ENCODE data around the gene PKHD1. TPM values are rescaled to one million over a fixed set of nuclear protein-coding genes. Genes with fewer than 3 reads are reported as not detected.

Gene PKHD1
- total RNA-seq: not detected

DNA sequence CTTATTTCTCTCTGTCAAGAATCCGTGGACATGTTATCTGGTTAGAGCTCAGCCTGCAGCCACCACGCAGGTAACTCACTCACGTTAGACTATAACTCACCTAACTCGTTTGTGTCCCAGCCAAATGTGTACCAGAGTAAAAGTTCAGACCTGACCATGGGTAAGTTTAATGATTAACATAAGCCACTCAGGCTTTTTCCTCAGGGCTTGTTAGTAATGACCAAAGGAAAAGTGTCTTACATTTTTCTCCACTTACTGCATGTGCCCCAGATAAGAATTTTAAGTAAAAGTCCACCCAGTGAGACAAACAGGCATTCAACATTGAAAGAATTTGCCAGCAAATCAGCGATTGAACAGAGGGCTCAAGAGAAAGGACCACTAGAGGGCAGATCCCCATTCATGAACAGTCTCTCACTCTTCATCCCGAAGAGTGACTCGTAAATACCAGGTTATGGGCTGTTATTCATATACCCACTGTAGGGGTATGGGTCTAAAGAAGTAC is at the start of gene PKHD1:
TSS of gene PKHD1 (minus strand) at position 116 of the 502 bp plus-strand sequence. CDS start 2,680 bp downstream, outside the sequence.
- Mint-ChIP-seq H3K4me1 (no peaks in the 10 kb centered on the region), H3K27me3 (peaks cover 7% of the 10 kb centered on the region), H3K27ac (no peak within 1 kb of the TSS), H3K36me3 (ENCODE audit: low read depth) (no peaks in the 10 kb centered on the region), H3K4me3 (no peak within 1 kb of the TSS), H3K9me3 (no peaks in the 10 kb centered on the region)
- ChIA-PET CTCF (no interaction called here), POLR2A (no interaction called here)
- no peak for DNase-seq

DNA sequence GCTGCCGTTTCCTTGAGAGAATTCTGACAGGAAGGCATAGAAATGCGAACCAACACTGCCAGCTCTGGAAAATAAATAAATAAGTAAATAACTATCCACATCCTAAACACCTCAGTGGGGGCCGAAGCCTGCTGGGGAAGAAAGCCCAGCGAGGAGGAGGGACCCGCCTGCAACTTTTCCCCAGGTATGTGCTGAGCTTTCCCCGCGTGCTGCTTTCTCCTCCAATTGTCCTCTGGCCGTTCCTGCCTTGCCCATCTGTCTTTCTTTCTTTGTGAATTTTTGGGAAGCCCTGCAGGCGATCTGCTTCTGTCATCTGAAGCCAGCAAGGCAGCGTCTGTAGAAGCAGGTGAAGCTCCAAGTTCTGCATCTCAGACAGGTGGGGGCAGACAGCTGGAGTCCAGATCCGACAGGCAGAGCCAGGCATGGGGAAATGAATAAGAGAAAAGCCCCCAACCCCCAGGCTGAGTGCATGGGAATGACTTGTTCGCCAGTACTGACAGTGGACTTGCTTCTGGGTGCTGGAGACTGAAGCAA is 49.6 kb upstream of the PKHD1 start:
- H3K27ac Mint-ChIP-seq: no peak overlapping the region
- no peak for DNase-seq
- ChIA-PET POLR2A (no interaction called here), CTCF (interaction anchor here (0.5 kb wide), 1 partner anchor 672 kb away, joined by 3 read pairs; no protein-coding TSS in a partner anchor)
- H3K4me3 Mint-ChIP-seq: no peak overlapping the region
- H3K36me3 Mint-ChIP-seq (ENCODE audit: low read depth): no peaks in the 10 kb centered on the region
- peaks cover 13% of the 10 kb centered on the region for H3K27me3 Mint-ChIP-seq
- H3K4me1 Mint-ChIP-seq: no peaks in the 10 kb centered on the region
- no peaks in the 10 kb centered on the region for H3K9me3 Mint-ChIP-seq

GRCh38 chr6:52136055-52136454 is 48.6 kb upstream of the PKHD1 start:
- H3K36me3 Mint-ChIP-seq (ENCODE audit: low read depth): no peaks in the 10 kb centered on the region
- ChIA-PET POLR2A (no interaction called here), CTCF (no interaction called here)
- H3K9me3 Mint-ChIP-seq: no peaks in the 10 kb centered on the region
- DNase-seq: no peak
- H3K4me3 Mint-ChIP-seq: no peak overlapping the region
- no peak overlapping the region for H3K27ac Mint-ChIP-seq
- H3K4me1 Mint-ChIP-seq: no peaks in the 10 kb centered on the region
- peaks cover 8% of the 10 kb centered on the region for H3K27me3 Mint-ChIP-seq

- CTCF ChIA-PET: no interaction called here
- DNase-seq: no peak
- H3K27ac Mint-ChIP-seq: no peak overlapping the region
- H3K27me3 Mint-ChIP-seq: peaks cover 6% of the 10 kb centered on the region
- no peaks in the 10 kb centered on the region for H3K4me1 Mint-ChIP-seq
- no peak overlapping the region for H3K4me3 Mint-ChIP-seq
- no peaks in the 10 kb centered on the region for H3K9me3 Mint-ChIP-seq
- H3K36me3 Mint-ChIP-seq (ENCODE audit: low read depth): no peaks in the 10 kb centered on the region
- POLR2A ChIA-PET: no interaction called here
Observed at GRCh38 chr6:52135217-52135616, 47.8 kb upstream of the PKHD1 start.

GRCh38 chr6:52134011-52134410 is 46.6 kb upstream of the PKHD1 start:
- no peak overlapping the region for H3K27ac Mint-ChIP-seq
- no peak for DNase-seq
- no peaks in the 10 kb centered on the region for H3K9me3 Mint-ChIP-seq
- POLR2A ChIA-PET: no interaction called here
- peaks cover 9% of the 10 kb centered on the region for H3K27me3 Mint-ChIP-seq
- CTCF ChIA-PET: no interaction called here
- no peaks in the 10 kb centered on the region for H3K4me1 Mint-ChIP-seq
- no peaks in the 10 kb centered on the region for H3K36me3 Mint-ChIP-seq (ENCODE audit: low read depth)
- H3K4me3 Mint-ChIP-seq: no peak overlapping the region

- no peak overlapping the region for H3K4me3 Mint-ChIP-seq
- POLR2A ChIA-PET: no interaction called here
- no peak overlapping the region for H3K27ac Mint-ChIP-seq
- H3K4me1 Mint-ChIP-seq: no peaks in the 10 kb centered on the region
- CTCF ChIA-PET: interaction anchor here (0.9 kb wide), 1 partner anchor 13 kb away, joined by 3 read pairs; no protein-coding TSS in a partner anchor
- peaks cover 11% of the 10 kb centered on the region for H3K27me3 Mint-ChIP-seq
- DNase-seq: no peak
- no peaks in the 10 kb centered on the region for H3K36me3 Mint-ChIP-seq (ENCODE audit: low read depth)
- no peaks in the 10 kb centered on the region for H3K9me3 Mint-ChIP-seq
Observed at GRCh38 chr6:52133324-52133723, 45.9 kb upstream of the PKHD1 start.

GRCh38 chr6:52132292-52132691 is 44.9 kb upstream of the PKHD1 start:
- Mint-ChIP-seq H3K36me3 (ENCODE audit: low read depth) (no peaks in the 10 kb centered on the region), H3K27me3 (peaks cover 11% of the 10 kb centered on the region), H3K27ac (no peak overlapping the region), H3K4me1 (no peaks in the 10 kb centered on the region), H3K4me3 (no peak overlapping the region), H3K9me3 (no peaks in the 10 kb centered on the region)
- POLR2A ChIA-PET: no interaction called here
- CTCF ChIA-PET: no interaction called here
- DNase-seq: no peak

DNA sequence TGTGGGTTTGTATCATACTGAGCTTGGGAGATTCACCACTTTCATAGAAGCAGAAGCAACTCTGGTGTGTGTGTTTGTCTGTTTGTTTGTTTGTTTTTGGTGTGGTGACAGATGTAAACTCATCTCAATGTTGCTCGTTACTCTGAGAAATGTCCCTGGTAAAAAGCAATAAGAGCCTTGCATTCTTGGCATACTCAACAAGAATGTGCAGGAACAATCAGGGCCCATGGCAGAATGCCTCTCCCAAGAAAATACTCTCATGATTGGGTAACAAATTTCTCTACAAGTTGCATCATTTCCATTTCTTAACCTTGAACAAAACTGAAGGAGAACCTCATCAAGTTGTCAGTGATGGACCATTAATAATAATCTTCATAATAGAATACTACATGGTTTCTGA is 43.0 kb upstream of the PKHD1 start:
- no peaks in the 10 kb centered on the region for H3K36me3 Mint-ChIP-seq (ENCODE audit: low read depth)
- ChIA-PET CTCF (no interaction called here), POLR2A (no interaction called here)
- DNase-seq: no peak
- H3K4me3 Mint-ChIP-seq: no peak overlapping the region
- no peaks in the 10 kb centered on the region for H3K9me3 Mint-ChIP-seq
- H3K27me3 Mint-ChIP-seq: peaks cover 13% of the 10 kb centered on the region
- no peaks in the 10 kb centered on the region for H3K4me1 Mint-ChIP-seq
- H3K27ac Mint-ChIP-seq: no peak overlapping the region

- Mint-ChIP-seq H3K4me3 (no peak overlapping the region), H3K4me1 (no peaks in the 10 kb centered on the region), H3K36me3 (ENCODE audit: low read depth) (no peaks in the 10 kb centered on the region), H3K27me3 (peaks cover 13% of the 10 kb centered on the region), H3K27ac (no peak overlapping the region), H3K9me3 (no peaks in the 10 kb centered on the region)
- no peak for DNase-seq
- CTCF ChIA-PET: no interaction called here
- POLR2A ChIA-PET: no interaction called here
Observed at GRCh38 chr6:52127957-52128356, 40.5 kb upstream of the PKHD1 start.

GRCh38 chr6:52126231-52126630 is 38.8 kb upstream of the PKHD1 start:
- Mint-ChIP-seq H3K36me3 (ENCODE audit: low read depth) (no peaks in the 10 kb centered on the region), H3K4me1 (no peaks in the 10 kb centered on the region), H3K4me3 (no peak overlapping the region), H3K9me3 (no peaks in the 10 kb centered on the region), H3K27ac (no peak overlapping the region), H3K27me3 (peaks cover 13% of the 10 kb centered on the region)
- POLR2A ChIA-PET: no interaction called here
- CTCF ChIA-PET: interaction anchor here (1.2 kb wide), 1 partner anchor 68 kb away, joined by 3 read pairs; no protein-coding TSS in a partner anchor
- DNase-seq: no peak

- ChIA-PET CTCF (no interaction called here), POLR2A (no interaction called here)
- DNase-seq: no peak
- H3K27ac Mint-ChIP-seq: no peak overlapping the region
- H3K36me3 Mint-ChIP-seq (ENCODE audit: low read depth): no peaks in the 10 kb centered on the region
- H3K4me1 Mint-ChIP-seq: no peaks in the 10 kb centered on the region
- no peaks in the 10 kb centered on the region for H3K9me3 Mint-ChIP-seq
- H3K4me3 Mint-ChIP-seq: no peak overlapping the region
- H3K27me3 Mint-ChIP-seq: peaks cover 13% of the 10 kb centered on the region
Observed at GRCh38 chr6:52125572-52125971, 38.2 kb upstream of the PKHD1 start.

- Mint-ChIP-seq H3K27me3 (peaks cover 9% of the 10 kb centered on the region), H3K27ac (no peak overlapping the region), H3K9me3 (no peaks in the 10 kb centered on the region), H3K4me3 (no peak overlapping the region), H3K36me3 (ENCODE audit: low read depth) (no peaks in the 10 kb centered on the region), H3K4me1 (no peaks in the 10 kb centered on the region)
- DNase-seq: no peak
- ChIA-PET POLR2A (no interaction called here), CTCF (interaction anchor here (0.7 kb wide), 1 partner anchor 1836 kb away, joined by 3 read pairs; no protein-coding TSS in a partner anchor)
Observed at GRCh38 chr6:52125139-52125538, 37.7 kb upstream of the PKHD1 start.

DNA sequence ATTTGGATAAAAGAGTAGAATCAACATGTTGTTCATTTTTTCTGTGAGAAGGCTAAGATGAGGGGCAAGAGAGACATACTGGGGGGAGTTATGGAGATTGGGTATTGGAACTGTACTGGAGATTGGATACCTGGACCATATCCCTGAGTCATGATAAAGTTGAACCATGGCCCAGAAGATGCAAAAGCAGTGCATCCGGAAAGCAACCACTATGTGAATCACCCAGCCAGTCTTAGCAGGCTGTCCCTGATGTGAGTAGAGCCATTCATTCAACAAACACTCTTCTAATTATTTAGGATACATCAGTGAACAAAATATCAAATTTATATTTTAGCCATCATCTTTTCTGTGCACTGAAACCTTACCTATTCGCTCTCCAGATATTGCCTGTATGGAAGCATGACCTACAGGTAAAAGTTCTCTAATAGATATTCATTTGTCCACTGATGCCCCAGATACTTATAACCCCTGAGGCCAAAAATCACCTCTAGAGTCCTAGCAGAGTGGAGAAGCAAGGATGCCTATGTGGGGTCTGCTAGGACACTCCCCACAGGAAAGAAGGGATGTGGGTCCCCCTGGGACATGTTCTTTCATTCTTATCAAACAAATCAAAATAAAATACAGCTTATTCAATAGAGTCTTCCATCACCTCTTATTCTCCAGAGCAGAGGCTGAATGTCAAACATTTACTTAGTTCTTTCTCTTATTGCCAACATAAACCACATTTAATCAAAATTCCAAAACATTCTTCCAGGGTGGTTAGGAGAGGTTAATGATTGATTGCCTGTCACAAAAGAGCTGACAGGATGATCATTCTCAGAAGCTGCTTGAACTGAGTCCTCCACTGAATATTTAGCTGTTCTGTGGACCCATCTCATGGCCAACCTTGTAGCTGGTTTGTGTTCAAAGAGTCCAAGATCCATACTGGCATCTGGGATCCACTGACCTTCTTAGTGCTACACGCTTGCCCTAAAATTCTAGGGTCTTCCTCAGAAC is 37.0 kb upstream of the PKHD1 start:
- Mint-ChIP-seq H3K27ac (no peak overlapping the region), H3K4me1 (no peaks in the 10 kb centered on the region), H3K9me3 (no peaks in the 10 kb centered on the region), H3K36me3 (ENCODE audit: low read depth) (no peaks in the 10 kb centered on the region), H3K4me3 (no peak overlapping the region), H3K27me3 (peaks cover 7% of the 10 kb centered on the region)
- ChIA-PET POLR2A (no interaction called here), CTCF (interaction anchor here (0.7 kb wide), 1 partner anchor 1836 kb away, joined by 3 read pairs; no protein-coding TSS in a partner anchor)
- no peak for DNase-seq

All from activated CD4-positive, alpha-beta T cell treated with anti-CD3 and anti-CD28 coated beads, Interleukin-2, amount 10 ng/mL, durations not matched to agents 7 days and 5 days (primary cell).